Epithelial cell of prostate (primary cell): Measurements from ENCODE around the gene RWDD3.

Experiments used
- DNase-seq: peaks from one replicate; pipeline ENCODE4 v3.0.0-alpha.2; 2011; ENCODE audit warnings: low read depth, low spot score
- H3K27ac ChIP-seq: fragments of 450-650 bp; 2 replicates; pipeline ENCODE4 v1.5.1; 2017; ENCODE audit warnings: mild to moderate bottlenecking

RWDD3 gene

GRCh38 chr1:95278173-95279006 is 44.4 kb downstream of the RWDD3 start:
- no peak overlapping the region for H3K27ac ChIP-seq
- no peak for DNase-seq

- DNase-seq = no peak
Observed at GRCh38 chr1:95281781-95282517, 47.9 kb downstream of the RWDD3 start.

GRCh38 chr1:95282518-95282895 is 48.5 kb downstream of the RWDD3 start:
- no peak overlapping the region for H3K27ac ChIP-seq
- DNase-seq = no peak

More at GRCh38 chr1:95281781-95282517, 47.9 kb downstream of the RWDD3 start:
- no peak overlapping the region for H3K27ac ChIP-seq

GRCh38 chr1:95284420-95284819 is 50.4 kb downstream of the RWDD3 start:
- no peak for DNase-seq
- H3K27ac ChIP-seq = no peak overlapping the region

GRCh38 chr1:95286479-95286878 is 52.5 kb downstream of the RWDD3 start:
- H3K27ac ChIP-seq = no peak overlapping the region
- no peak for DNase-seq

GRCh38 chr1:95287081-95287480 is 53.1 kb downstream of the RWDD3 start:
- no peak for DNase-seq
- H3K27ac ChIP-seq = no peak overlapping the region

- H3K27ac ChIP-seq = no peak overlapping the region
Observed at GRCh38 chr1:95287825-95288224, 53.8 kb downstream of the RWDD3 start.

More at GRCh38 chr1:95287825-95288224, 53.8 kb downstream of the RWDD3 start:
- DNase-seq = peak; percentile 10
